HG02852 (cell line): Measurements from ENCODE around the gene RADIL.
"Not testable (repeated sequence)": the region's sequence is repeated elsewhere in the genome, so short reads cannot be mapped to it uniquely, and the experiment has no call there.

Experiments
- ATAC-seq: cut with Tn5 transposase; IDR thresholded peaks from one replicate; pipeline ENCODE4 v1.9.1; 2021; ENCODE audit warnings: mild to moderate bottlenecking, moderate library complexity; ENCODE audit not compliant: unreplicated experiment

The RADIL gene

DNA sequence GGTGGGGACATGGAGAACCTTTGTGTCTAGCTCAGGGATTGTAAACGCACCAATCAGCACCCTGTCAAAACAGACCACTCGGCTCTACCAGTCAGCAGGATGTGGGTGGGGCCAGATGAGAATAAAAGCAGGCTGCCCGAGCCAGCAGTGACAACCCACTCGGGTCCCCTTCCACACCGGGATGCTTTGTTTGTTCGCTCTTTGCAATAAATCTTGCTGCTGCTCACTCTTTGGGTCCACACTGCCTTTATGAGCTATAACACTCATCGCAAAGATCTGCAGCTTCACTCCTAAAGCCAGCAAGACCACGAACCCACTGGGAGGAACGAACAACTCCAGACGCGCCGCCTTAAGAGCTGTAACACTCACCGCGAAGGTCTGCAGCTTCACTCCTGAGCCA, 89.3 kb downstream of the RADIL start:
- ATAC-seq = not testable (repeated sequence)

DNA sequence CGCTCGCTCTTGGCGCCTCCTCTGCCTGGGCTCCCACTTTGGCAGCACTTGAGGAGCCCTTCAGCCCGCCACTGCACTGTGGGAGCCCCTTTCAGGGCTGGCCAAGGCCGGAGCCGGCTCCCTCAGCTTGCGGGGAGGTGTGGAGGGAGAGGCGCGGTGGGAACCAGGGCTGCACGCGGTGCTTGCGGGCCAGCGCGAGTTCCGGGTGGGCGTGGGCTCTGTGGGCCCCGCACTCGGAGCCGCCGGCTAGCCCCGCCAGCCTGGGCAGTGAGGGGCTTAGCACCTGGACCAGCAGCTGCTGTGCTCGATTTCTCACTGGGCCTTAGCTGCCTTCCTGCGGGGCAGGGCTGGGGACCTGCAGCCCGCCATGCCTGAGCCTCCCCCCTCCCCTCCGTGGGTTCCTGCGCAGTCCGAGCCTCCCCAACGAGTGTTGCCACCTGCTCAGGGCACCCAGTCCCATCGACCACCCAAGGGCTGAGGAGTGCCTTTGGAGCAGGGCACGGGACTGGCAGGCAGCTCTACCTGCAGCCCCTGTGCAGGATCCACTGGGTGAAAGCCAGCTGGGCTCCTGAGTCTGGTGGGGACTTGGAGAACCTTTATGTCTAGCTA, 90.0 kb downstream of the RADIL start:
- ATAC-seq = not testable (repeated sequence)

DNA sequence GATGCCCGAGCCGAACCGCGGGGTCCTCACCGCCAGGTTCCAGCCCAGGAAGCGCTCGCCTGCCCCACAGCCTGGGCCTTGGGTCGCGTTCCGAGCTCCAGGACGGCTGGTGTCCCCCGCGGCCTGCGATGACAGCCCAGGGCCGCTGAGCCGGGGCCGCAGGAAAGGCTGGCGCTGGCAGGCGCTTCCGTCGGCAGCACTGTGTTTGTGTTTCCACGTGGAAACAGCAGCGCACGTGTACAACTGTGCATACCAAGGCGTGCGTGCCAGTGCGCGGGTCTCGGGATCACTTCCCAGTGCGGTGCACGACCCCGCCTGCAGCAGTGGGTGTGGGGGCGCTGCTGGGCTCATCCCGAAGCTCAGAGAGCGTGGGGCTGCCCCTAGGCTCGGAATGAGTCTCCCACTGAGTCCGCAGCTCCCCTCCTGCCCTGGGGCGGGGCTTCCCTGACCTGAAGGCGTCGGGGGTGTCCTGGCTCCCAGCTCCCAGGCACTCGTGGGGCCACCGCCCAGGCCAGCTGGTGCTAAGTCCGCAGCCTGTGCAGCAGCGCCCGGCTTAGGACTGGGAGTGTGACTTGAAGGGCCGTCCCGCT, 90.9 kb downstream of the RADIL start:
- peak; percentile 12 for ATAC-seq

DNA sequence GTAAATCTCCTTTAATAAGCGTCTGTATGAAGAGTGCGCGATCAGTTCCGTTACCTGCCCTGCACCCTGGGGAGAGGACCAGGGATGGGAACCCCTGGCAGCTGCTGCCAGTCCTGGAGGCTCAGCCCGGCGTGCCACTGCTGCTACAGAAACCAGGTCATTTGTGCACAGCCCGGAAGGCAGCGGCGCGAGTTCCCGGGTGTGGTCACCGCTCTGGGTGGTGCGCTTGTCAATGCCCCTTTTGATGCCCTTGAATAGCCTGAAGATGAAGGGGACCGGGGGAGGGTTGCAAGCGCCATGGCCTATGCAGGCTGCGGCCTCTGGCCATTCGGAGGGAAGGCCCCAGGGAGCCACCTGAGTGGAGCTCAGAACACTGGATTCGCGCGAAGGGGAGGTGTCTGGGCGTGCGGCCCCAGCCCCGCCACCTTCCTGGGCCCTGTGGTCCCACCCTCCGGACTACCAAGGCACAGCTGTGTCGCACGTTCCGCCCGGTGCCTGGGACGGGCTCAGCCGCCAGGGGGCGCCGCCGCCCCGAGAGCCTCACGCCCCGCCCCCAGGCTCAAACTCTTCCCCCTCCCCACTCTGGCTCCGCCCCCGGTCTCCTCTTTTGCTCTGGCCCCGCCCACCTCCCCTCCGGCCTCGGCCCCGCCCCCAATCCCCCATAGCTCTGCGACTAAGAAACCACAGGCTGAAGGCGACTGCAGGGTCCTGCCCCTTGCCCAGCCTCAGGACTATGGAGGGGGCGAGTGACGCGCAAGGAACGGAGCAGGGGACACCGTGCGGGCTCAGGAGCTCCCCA, 91.6 kb downstream of the RADIL start:
- peak; percentile 51 for ATAC-seq

DNA sequence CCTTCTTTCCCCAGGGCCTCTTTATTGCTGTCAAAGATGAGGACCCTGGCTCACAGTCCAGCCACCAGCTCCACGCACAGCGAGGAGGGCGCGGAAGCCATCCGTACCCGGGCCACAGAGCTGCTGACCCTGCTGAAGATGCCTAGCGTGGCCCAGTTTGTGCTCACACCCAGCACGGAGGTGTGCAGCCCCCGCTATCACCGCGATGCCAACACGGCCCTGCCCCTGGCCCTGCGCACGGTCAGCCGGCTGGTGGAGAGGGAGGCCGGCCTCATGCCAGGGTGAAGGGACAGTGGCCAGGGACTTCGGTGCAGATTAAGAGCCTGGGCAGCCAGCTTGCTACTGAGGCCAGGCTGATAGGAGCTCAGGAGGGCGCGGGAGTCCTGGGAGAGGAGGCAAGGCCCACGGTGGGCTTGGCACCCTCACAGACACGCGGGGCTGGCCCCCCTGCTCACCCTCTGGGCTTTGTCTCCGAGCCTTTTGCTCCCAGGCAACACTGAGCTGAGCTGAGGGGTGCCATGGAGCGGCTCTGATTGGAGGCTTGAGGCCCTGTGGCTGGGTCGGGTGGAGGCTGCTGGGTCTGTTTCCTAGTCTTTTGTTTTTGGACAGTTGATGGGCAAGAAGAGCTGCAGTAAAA, 92.3 kb downstream of the RADIL start:
- no peak for ATAC-seq

GRCh38 chr7:4790516-4790991, 93.0 kb downstream of the RADIL start:
- ATAC-seq = no peak

DNA sequence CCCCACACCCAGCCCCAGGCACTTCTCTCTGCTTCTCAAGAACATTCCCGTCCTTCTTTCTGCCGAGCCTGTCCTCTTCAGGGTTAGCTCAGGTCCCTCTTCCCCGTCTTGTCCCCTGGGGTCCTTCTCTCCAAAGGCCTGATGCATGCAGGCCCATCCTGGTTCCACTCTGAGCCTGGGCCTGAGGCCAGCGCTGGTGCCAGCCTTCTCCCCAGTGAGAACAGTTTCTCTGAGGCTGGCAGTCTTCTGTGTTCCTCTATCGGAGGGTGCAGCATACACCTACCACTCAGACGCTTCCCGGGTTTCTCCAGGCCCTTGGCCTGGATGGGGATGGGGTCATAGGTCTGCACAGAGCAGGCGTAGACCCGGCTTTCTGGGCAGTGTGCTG, 93.4 kb downstream of the RADIL start:
- ATAC-seq = no peak

GRCh38 chr7:4789194-4790077, 94.1 kb downstream of the RADIL start:
- ATAC-seq = no peak

GRCh38 chr7:4788627-4789189, 94.8 kb downstream of the RADIL start:
- ATAC-seq = no peak

- no peak for ATAC-seq
Observed at GRCh38 chr7:4787947-4788626, 95.4 kb downstream of the RADIL start.

DNA sequence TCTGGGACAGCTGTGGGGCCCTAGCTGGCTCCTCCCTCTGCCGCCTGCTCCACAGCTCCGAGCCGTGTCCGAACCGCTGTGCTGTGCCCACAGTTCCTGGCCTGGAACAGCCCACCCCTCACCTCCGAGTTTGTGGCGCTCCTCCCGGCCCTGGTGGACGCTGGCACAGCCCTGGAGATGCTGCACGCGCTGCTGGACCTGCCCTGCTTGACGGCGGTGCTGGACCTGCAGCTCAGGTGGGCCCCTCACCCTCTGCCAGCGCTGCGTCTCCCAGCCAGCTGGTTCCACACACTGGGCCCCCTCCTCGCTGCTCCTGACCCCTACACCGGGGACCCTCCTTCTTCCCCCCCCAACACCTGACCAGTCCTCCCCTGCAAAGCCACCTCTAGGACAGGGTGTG, 96.0 kb downstream of the RADIL start:
- ATAC-seq = no peak

- ATAC-seq = no peak
Observed at GRCh38 chr7:4786015-4786414, 97.5 kb downstream of the RADIL start.

DNA sequence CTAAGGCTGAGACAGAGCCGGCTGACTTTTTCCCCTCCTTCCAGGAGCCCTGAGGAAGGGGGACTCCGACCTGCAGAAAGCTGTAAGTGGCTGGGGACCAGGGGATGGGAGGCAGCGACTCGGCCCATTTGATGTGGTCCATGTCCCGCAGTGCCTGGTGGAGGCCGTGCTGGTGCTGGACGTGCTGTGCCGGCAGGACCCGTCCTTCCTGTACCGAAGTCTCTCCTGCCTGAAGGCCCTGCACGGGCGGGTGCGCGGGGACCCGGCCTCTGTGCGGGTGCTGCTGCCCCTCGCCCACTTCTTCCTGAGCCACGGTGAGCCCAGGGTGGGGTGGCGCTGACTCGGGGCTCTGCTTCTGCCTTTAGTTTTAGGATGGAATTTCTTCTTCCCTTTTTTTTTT, 98.1 kb downstream of the RADIL start:
- no peak for ATAC-seq

GRCh38 chr7:4784799-4785198, 98.7 kb downstream of the RADIL start:
- ATAC-seq = no peak

GRCh38 chr7:4783762-4784351, 99.7 kb downstream of the RADIL start:
- no peak for ATAC-seq

DNA sequence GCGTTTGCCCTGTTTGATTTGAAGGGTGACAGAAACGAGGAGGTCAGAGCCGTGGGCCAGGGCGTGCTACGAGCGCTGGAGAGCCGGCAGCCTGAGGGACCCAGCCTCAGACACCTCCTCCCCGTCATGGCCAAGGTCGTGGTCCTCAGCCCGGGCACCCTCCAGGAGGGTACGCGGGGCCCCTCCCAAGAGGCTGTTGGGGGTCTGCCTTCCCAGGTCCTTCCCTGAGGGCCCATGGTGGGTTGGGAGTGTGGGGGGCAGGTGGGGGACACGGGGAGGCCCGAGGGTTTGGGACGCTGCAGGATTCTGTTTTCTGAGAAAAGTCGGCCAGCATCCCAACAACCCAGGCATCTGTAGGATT, 100.2 kb downstream of the RADIL start:
- no peak for ATAC-seq

GRCh38 chr7:4782333-4783291, 100.9 kb downstream of the RADIL start:
- no peak for ATAC-seq

DNA sequence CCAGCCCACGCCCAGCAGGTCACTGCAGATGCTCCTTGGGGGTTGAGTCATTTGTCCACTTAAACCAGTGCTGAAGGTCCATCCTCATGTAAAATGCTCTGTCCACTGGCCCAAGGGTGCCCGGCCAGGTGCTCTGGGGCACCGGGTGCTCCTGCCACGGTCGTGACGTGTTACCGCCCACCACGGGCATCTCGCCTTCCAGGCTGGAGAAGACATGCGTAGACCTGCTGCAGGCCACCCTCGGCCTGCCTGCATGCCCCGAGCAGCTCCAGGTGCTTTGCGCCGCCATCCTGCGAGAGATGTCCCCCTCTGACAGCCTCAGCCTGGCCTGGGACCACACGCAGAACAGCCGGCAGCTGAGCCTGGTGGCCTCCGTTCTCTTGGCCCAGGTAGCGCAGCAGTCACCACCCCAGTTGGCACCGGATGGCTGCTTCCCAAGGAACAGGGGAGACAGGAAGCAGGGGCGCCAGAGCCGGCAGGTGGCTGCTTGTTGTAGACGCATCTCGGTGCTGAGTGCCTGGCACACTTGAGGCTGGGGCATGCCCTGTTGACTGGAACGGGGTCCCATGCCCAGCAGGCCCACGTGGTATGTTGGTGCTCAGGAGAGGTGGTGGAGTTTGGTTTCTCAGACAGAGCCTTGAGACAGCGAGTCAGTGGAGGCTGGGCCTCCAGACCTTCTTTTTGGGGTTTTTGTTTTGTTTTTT, 102.0 kb downstream of the RADIL start:
- ATAC-seq = no peak
